Activated CD4-positive, alpha-beta T cell treated with anti-CD3 and anti-CD28 coated beads for 36 hours (primary cell): ENCODE data around the gene ATG4D. TPM values are rescaled to one million over a fixed set of nuclear protein-coding genes. Genes with fewer than 3 reads are reported as not detected.

Experiments
- ATAC-seq: fragments of 200-7000 bp; cut with Tn5 transposase; one replicate; pipeline ENCODE4 v1.10.0; 2021; ENCODE audit warnings: mild to moderate bottlenecking, moderate library complexity
- CTCF ChIA-PET: fragments of 350-600 bp; sonication (Branson Sonifier 250); formaldehyde crosslinking; loops from one replicate; lab custom pipeline; 2021; ENCODE audit warnings: antibody characterized with exemption; lab: Charles Lee
- POLR2A ChIA-PET: fragments of 350-600 bp; sonication (Branson Sonifier 250); formaldehyde crosslinking; loops from one replicate; lab custom pipeline; 2021; ENCODE audit warnings: antibody characterized with exemption, inconsistent platforms; lab: Charles Lee
- DNase-seq: peaks from one replicate; pipeline ENCODE4 v3.0.0-alpha.2; 2020
- H3K27ac Mint-ChIP-seq: one replicate; pipeline ENCODE4 v1.8.0; 2021; ENCODE audit warnings: mixed read lengths
- H3K27me3 Mint-ChIP-seq: one replicate; pipeline ENCODE4 v1.8.0; 2021; ENCODE audit warnings: mixed read lengths
- H3K36me3 Mint-ChIP-seq: one replicate; pipeline ENCODE4 v1.8.0; 2021; ENCODE audit warnings: low read depth, mixed read lengths
- H3K4me1 Mint-ChIP-seq: one replicate; pipeline ENCODE4 v1.8.0; 2021; ENCODE audit warnings: mixed read lengths
- H3K4me3 Mint-ChIP-seq: one replicate; pipeline ENCODE4 v1.8.0; 2021; ENCODE audit warnings: mild to moderate bottlenecking, moderate library complexity, mixed read lengths
- H3K9me3 Mint-ChIP-seq: one replicate; pipeline ENCODE4 v1.8.0; 2021; ENCODE audit warnings: low read depth, mixed read lengths
- intact Hi-C, 2 experiments: fragments of 100-400 bp; cut with DNase I in 1 of 2; cut with micrococcal nuclease in 1 of 2; formaldehyde crosslinking; loops; one replicate each; pipeline versions ENCODE4 v1.14.2 to v1.15.1; 2022 to 2024; cut with DNase I, micrococcal nuclease
- total RNA-seq, 2 experiments: library from RNA; stranded (reverse); gene quantifications; one replicate each; pipeline ENCODE4 v1.2.3, GENCODE V29; 2021

The ATG4D gene
- total RNA-seq, 2 experiments from 2014 or later = 18.9 to 19.3 TPM

- Mint-ChIP-seq H3K36me3 (no peaks in the 10 kb centered on the region), H3K4me3 (no peak overlapping the region), H3K27me3 (no peaks in the 10 kb centered on the region), H3K27ac (no peak overlapping the region), H3K9me3 (no peaks in the 10 kb centered on the region), H3K4me1 (peaks cover 7% of the 10 kb centered on the region)
- DNase-seq (no peak), ATAC-seq (no peak)
- ChIA-PET CTCF (interaction anchor here (0.9 kb wide), 1 partner anchor 68 kb away, joined by 3 read pairs; no protein-coding TSS in a partner anchor), POLR2A (no interaction called here)
- intact Hi-C loops = no loop called here
Observed at GRCh38 chr19:10574462-10574861, 30.8 kb downstream of the ATG4D start.

GRCh38 chr19:10575011-10575716 is 31.5 kb downstream of the ATG4D start:
- no peaks in the 10 kb centered on the region for H3K9me3 Mint-ChIP-seq
- ATAC-seq = no peak

GRCh38 chr19:10577951-10578350 is 34.2 kb downstream of the ATG4D start:
- CTCF ChIA-PET = interaction anchor here (0.7 to 9.1 kb wide), 3 partner anchors 61 to 122 kb away, joined by 3 to 239 read pairs (median 164); partner anchors contain the start of gene QTRT1
- no peaks in the 10 kb centered on the region for H3K36me3 Mint-ChIP-seq

More at GRCh38 chr19:10575011-10575716, 31.5 kb downstream of the ATG4D start:
- no peak for DNase-seq
- H3K4me3 Mint-ChIP-seq = no peak overlapping the region
- H3K4me1 Mint-ChIP-seq = peaks cover 6% of the 10 kb centered on the region
- H3K27ac Mint-ChIP-seq = no peak overlapping the region
- intact Hi-C loops = no loop called here
- no peaks in the 10 kb centered on the region for H3K36me3 Mint-ChIP-seq
- H3K27me3 Mint-ChIP-seq = no peaks in the 10 kb centered on the region
- POLR2A ChIA-PET = no interaction called here
- CTCF ChIA-PET = interaction anchor here (0.6 to 1.9 kb wide), 2 partner anchors 67 to 125 kb away, joined by 3 to 9 read pairs; no protein-coding TSS in a partner anchor

GRCh38 chr19:10580979-10581631 is 37.4 kb downstream of the ATG4D start:
- peak; percentile 95 for DNase-seq
- Mint-ChIP-seq H3K27me3 (no peaks in the 10 kb centered on the region), H3K27ac (no peak overlapping the region), H3K4me3 (no peak overlapping the region), H3K4me1 (peaks cover 17% of the 10 kb centered on the region), H3K9me3 (no peaks in the 10 kb centered on the region), H3K36me3 (no peaks in the 10 kb centered on the region)
- intact Hi-C loops = loop anchor here (1.0 to 2.0 kb wide), 5 partner anchors 21 to 118 kb away; no protein-coding TSS in a partner anchor
- ChIA-PET CTCF (interaction anchor here (0.6 to 9.1 kb wide), 52 partner anchors 9 to 1638 kb away, joined by 3 to 239 read pairs (median 4); partner anchors contain the start of genes CDC37, CDKN2D, DNM2 and QTRT1), POLR2A (interaction anchor here (0.6 to 1.7 kb wide), 12 partner anchors 9 to 130 kb away, joined by 3 to 7 read pairs (median 5); partner anchors contain the start of gene QTRT1)
- peak; percentile 98 for ATAC-seq

More at GRCh38 chr19:10577951-10578350, 34.2 kb downstream of the ATG4D start:
- no peak overlapping the region for H3K4me3 Mint-ChIP-seq
- peaks cover 6% of the 10 kb centered on the region for H3K4me1 Mint-ChIP-seq
- DNase-seq = no peak
- no peak overlapping the region for H3K27ac Mint-ChIP-seq
- H3K9me3 Mint-ChIP-seq = no peaks in the 10 kb centered on the region
- intact Hi-C loops = no loop called here
- POLR2A ChIA-PET = no interaction called here
- ATAC-seq = no peak
- no peaks in the 10 kb centered on the region for H3K27me3 Mint-ChIP-seq

GRCh38 chr19:10582091-10582490 is 38.4 kb downstream of the ATG4D start:
- Mint-ChIP-seq H3K27ac (no peak overlapping the region), H3K4me3 (no peak overlapping the region), H3K4me1 (peaks cover 17% of the 10 kb centered on the region), H3K9me3 (no peaks in the 10 kb centered on the region), H3K36me3 (no peaks in the 10 kb centered on the region), H3K27me3 (no peaks in the 10 kb centered on the region)
- no peak for ATAC-seq
- CTCF ChIA-PET = interaction anchor here (0.6 to 9.1 kb wide), 27 partner anchors 8 to 1639 kb away, joined by 3 to 239 read pairs (median 6); partner anchors contain the start of genes CDKN2D, DNM2 and QTRT1
- DNase-seq = no peak
- intact Hi-C loops = no loop called here
- POLR2A ChIA-PET = interaction anchor here (0.6 to 1.7 kb wide), 6 partner anchors 22 to 114 kb away, joined by 3 to 7 read pairs (median 4); no protein-coding TSS in a partner anchor

- Mint-ChIP-seq H3K4me1 (peaks cover 21% of the 10 kb centered on the region), H3K27ac (no peak overlapping the region), H3K4me3 (no peak overlapping the region), H3K36me3 (no peaks in the 10 kb centered on the region), H3K9me3 (no peaks in the 10 kb centered on the region), H3K27me3 (peaks cover 7% of the 10 kb centered on the region)
- ATAC-seq = no peak
- ChIA-PET CTCF (interaction anchor here (0.6 to 9.1 kb wide), 7 partner anchors 21 to 117 kb away, joined by 3 to 239 read pairs (median 19); partner anchors contain the start of gene QTRT1), POLR2A (interaction anchor here (0.6 kb wide), 1 partner anchor 76 kb away, joined by 3 read pairs; no protein-coding TSS in a partner anchor)
- DNase-seq = no peak
- intact Hi-C loops = no loop called here
Observed at GRCh38 chr19:10583036-10583776, 39.5 kb downstream of the ATG4D start.

GRCh38 chr19:10586396-10586795 is 42.7 kb downstream of the ATG4D start:
- ChIA-PET CTCF (interaction anchor here (0.8 to 9.1 kb wide), 3 partner anchors 55 to 114 kb away, joined by 3 to 164 read pairs (median 19); partner anchors contain the start of gene QTRT1), POLR2A (no interaction called here)

GRCh38 chr19:10587022-10587838 is 43.5 kb downstream of the ATG4D start, which contains the start of gene AP1M2:
AP1M2 (minus strand) TSS chr19:10587312; CDS start chr19:10587231, 81 bp downstream.
- DNase-seq = no peak
- H3K27me3 Mint-ChIP-seq = peaks cover 7% of the 10 kb centered on the region
- no peak for ATAC-seq
- no peaks in the 10 kb centered on the region for H3K9me3 Mint-ChIP-seq
- intact Hi-C loops = no loop called here
- H3K4me1 Mint-ChIP-seq = peaks cover 16% of the 10 kb centered on the region
- H3K36me3 Mint-ChIP-seq = no peaks in the 10 kb centered on the region
- no peak within 1 kb of the TSS for H3K4me3 Mint-ChIP-seq
- ChIA-PET POLR2A (no interaction called here), CTCF (no interaction called here)
- H3K27ac Mint-ChIP-seq = no peak within 1 kb of the TSS

More at GRCh38 chr19:10586396-10586795, 42.7 kb downstream of the ATG4D start:
- ATAC-seq (no peak), DNase-seq (no peak)
- H3K9me3 Mint-ChIP-seq = no peaks in the 10 kb centered on the region
- peaks cover 7% of the 10 kb centered on the region for H3K27me3 Mint-ChIP-seq
- no peak overlapping the region for H3K4me3 Mint-ChIP-seq
- no peak overlapping the region for H3K27ac Mint-ChIP-seq
- intact Hi-C loops = no loop called here
- H3K4me1 Mint-ChIP-seq = peaks cover 16% of the 10 kb centered on the region
- H3K36me3 Mint-ChIP-seq = no peaks in the 10 kb centered on the region

GRCh38 chr19:10587839-10588150 is 44.1 kb downstream of the ATG4D start:
- Mint-ChIP-seq H3K4me3 (no peak overlapping the region), H3K36me3 (no peaks in the 10 kb centered on the region), H3K9me3 (no peaks in the 10 kb centered on the region), H3K27me3 (peaks cover 7% of the 10 kb centered on the region), H3K4me1 (peaks cover 16% of the 10 kb centered on the region), H3K27ac (no peak overlapping the region)
- ChIA-PET POLR2A (no interaction called here), CTCF (interaction anchor here (0.7 kb wide), 1 partner anchor 57 kb away, joined by 3 read pairs; no protein-coding TSS in a partner anchor)
- intact Hi-C loops = no loop called here
- no peak for DNase-seq
- no peak for ATAC-seq

- Mint-ChIP-seq H3K27me3 (no peaks in the 10 kb centered on the region), H3K27ac (no peak overlapping the region), H3K9me3 (no peaks in the 10 kb centered on the region), H3K4me3 (no peak overlapping the region), H3K36me3 (no peaks in the 10 kb centered on the region), H3K4me1 (peaks cover 24% of the 10 kb centered on the region)
- intact Hi-C loops = no loop called here
- ATAC-seq (no peak), DNase-seq (no peak)
- ChIA-PET POLR2A (interaction anchor here (0.6 kb wide), 1 partner anchor 76 kb away, joined by 5 read pairs; no protein-coding TSS in a partner anchor), CTCF (interaction anchor here (0.9 to 1.9 kb wide), 2 partner anchors 12 to 108 kb away, joined by 4 to 10 read pairs; partner anchors contain the start of gene QTRT1)
Observed at GRCh38 chr19:10593148-10593547, 49.4 kb downstream of the ATG4D start.
